HFFc6 (cell line): Measurements from ENCODE around the gene PSMD6. TPM values are rescaled to one million over a fixed set of nuclear protein-coding genes. Genes with fewer than 3 reads are reported as not detected.

Source experiments
- DNase-seq: peaks from one replicate; pipeline ENCODE4 v3.0.0-alpha.2; 2018
- H3K27ac Mint-ChIP-seq: 2 replicates; pipeline ENCODE4 v1.8.0; 2020; ENCODE audit warnings: mild to moderate bottlenecking, mixed read lengths
- H3K27me3 Mint-ChIP-seq: 2 replicates; pipeline ENCODE4 v1.8.0; 2021; ENCODE audit warnings: mild to moderate bottlenecking, moderate library complexity, mixed read lengths; ENCODE audit not compliant: insufficient read depth
- H3K36me3 Mint-ChIP-seq: 2 replicates; pipeline ENCODE4 v1.8.0; 2021; ENCODE audit warnings: low read depth, mixed read lengths
- H3K4me1 Mint-ChIP-seq: 2 replicates; pipeline ENCODE4 v1.8.0; 2020; ENCODE audit warnings: low read depth, mixed read lengths
- H3K4me3 Mint-ChIP-seq: 2 replicates; pipeline ENCODE4 v1.8.0; 2020; ENCODE audit warnings: mild to moderate bottlenecking, moderate library complexity, mixed read lengths
- H3K9me3 Mint-ChIP-seq: 2 replicates; pipeline ENCODE4 v1.8.0; 2020; ENCODE audit warnings: mild to moderate bottlenecking, mixed read lengths
- CTCF ChIP-seq: fragments of 200-600 bp; sonication (generic); IDR thresholded peaks from 2 replicates; pipeline ENCODE4 v1.5.0; 2021; ENCODE audit warnings: antibody characterized with exemption, mild to moderate bottlenecking
- total RNA-seq, 6 experiments: library from RNA; stranded (reverse); fragmentation: NEBNext Ultra II Directional; extraction: Animal tissue kit (Norgen Biotek cat#: 25700); gene quantifications; 2 replicates in 1 of 6; 3 replicates in 5 of 6; pipeline ENCODE4 v1.2.3, GENCODE V29; 2021

PSMD6 gene
- total RNA-seq, 6 experiments from 2014 or later = 101 to 123 (median 113) TPM

GRCh38 chr3:64037084-64037483 is 13.8 kb upstream of the PSMD6 start:
- DNase-seq = no peak
- TF ChIP-seq CTCF = no peak
- Mint-ChIP-seq H3K4me3 (no peak overlapping the region), H3K9me3 (peaks cover 8% of the 10 kb centered on the region), H3K36me3 (peaks cover 10% of the 10 kb centered on the region), H3K4me1 (peaks cover 18% of the 10 kb centered on the region), H3K27ac (no peak overlapping the region), H3K27me3 (no peaks in the 10 kb centered on the region; the same call in 1 of the 2 replicates)

GRCh38 chr3:64033069-64033468 is 9.8 kb upstream of the PSMD6 start:
- TF ChIP-seq CTCF = no peak
- peaks cover 10% of the 10 kb centered on the region for H3K36me3 Mint-ChIP-seq
- H3K27me3 Mint-ChIP-seq = peaks cover 7% of the 10 kb centered on the region
- peaks cover 25% of the 10 kb centered on the region for H3K4me1 Mint-ChIP-seq
- H3K9me3 Mint-ChIP-seq = peaks cover 8% of the 10 kb centered on the region
- no peak overlapping the region for H3K27ac Mint-ChIP-seq
- no peak overlapping the region for H3K4me3 Mint-ChIP-seq
- no peak for DNase-seq

GRCh38 chr3:64031540-64032508 is 8.5 kb upstream of the PSMD6 start:
- TF ChIP-seq CTCF = no peak
- peak overlapping the region; percentile 64 for H3K27ac Mint-ChIP-seq
- peaks cover 25% of the 10 kb centered on the region for H3K4me1 Mint-ChIP-seq
- H3K27me3 Mint-ChIP-seq = peaks cover 9% of the 10 kb centered on the region
- peaks cover 10% of the 10 kb centered on the region for H3K36me3 Mint-ChIP-seq
- H3K9me3 Mint-ChIP-seq = peaks cover 8% of the 10 kb centered on the region
- H3K4me3 Mint-ChIP-seq = peak overlapping the region; percentile 77
- DNase-seq = no peak

- peaks cover 8% of the 10 kb centered on the region for H3K9me3 Mint-ChIP-seq
- H3K27ac Mint-ChIP-seq = peak overlapping the region; percentile 79
- H3K27me3 Mint-ChIP-seq = peaks cover 9% of the 10 kb centered on the region
- peaks cover 25% of the 10 kb centered on the region for H3K4me1 Mint-ChIP-seq
- TF ChIP-seq CTCF = peak; percentile 96
- peak; percentile 41 for DNase-seq
- peaks cover 10% of the 10 kb centered on the region for H3K36me3 Mint-ChIP-seq
- peak overlapping the region; percentile 89 for H3K4me3 Mint-ChIP-seq
These were observed 7.4 kb upstream of the PSMD6 start for GRCh38 chr3:64030741-64031140.

- peaks cover 7% of the 10 kb centered on the region for H3K36me3 Mint-ChIP-seq
- no peak overlapping the region for H3K27ac Mint-ChIP-seq
- DNase-seq = no peak
- peaks cover 9% of the 10 kb centered on the region for H3K27me3 Mint-ChIP-seq
- H3K4me1 Mint-ChIP-seq = peaks cover 25% of the 10 kb centered on the region
- TF ChIP-seq CTCF = no peak
- H3K4me3 Mint-ChIP-seq = no peak overlapping the region
- peaks cover 5% of the 10 kb centered on the region for H3K9me3 Mint-ChIP-seq
These were observed 6.0 kb upstream of the PSMD6 start for GRCh38 chr3:64029287-64029686.
